HG03060 (cell line): ENCODE results near the gene KHDC3L.

Experiments
- ATAC-seq: cut with Tn5 transposase; IDR thresholded peaks from one replicate; pipeline ENCODE4 v1.9.1; 2021; ENCODE audit warnings: low read depth, moderate number of reproducible peaks; ENCODE audit not compliant: unreplicated experiment

The KHDC3L gene, protein sequence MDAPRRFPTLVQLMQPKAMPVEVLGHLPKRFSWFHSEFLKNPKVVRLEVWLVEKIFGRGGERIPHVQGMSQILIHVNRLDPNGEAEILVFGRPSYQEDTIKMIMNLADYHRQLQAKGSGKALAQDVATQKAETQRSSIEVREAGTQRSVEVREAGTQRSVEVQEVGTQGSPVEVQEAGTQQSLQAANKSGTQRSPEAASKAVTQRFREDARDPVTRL

DNA sequence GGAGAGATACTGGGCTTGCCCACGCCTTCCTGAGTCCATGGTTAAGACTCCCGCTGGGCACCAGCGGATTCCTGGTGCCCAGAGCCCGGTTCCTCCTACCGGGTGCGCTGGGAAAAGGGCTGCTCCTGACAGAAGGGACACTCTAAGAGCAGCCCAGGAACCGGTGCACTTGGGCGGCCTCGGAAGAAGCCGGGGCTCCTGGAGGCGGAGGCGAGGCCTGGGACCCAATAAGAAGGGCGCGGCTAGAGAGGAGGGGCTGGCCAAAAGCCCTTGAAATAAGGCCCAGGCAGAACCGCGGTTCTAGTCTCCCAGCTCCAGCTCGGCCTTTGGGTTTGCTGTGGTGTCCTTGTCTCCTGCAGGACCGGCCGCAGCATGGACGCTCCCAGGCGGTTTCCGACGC, at the start of gene KHDC3L:
Gene KHDC3L, plus strand, starts transcription at position 301 of the 400 bp plus-strand sequence. Its CDS starts 72 bp downstream, at position 373.
- no peak for ATAC-seq

DNA sequence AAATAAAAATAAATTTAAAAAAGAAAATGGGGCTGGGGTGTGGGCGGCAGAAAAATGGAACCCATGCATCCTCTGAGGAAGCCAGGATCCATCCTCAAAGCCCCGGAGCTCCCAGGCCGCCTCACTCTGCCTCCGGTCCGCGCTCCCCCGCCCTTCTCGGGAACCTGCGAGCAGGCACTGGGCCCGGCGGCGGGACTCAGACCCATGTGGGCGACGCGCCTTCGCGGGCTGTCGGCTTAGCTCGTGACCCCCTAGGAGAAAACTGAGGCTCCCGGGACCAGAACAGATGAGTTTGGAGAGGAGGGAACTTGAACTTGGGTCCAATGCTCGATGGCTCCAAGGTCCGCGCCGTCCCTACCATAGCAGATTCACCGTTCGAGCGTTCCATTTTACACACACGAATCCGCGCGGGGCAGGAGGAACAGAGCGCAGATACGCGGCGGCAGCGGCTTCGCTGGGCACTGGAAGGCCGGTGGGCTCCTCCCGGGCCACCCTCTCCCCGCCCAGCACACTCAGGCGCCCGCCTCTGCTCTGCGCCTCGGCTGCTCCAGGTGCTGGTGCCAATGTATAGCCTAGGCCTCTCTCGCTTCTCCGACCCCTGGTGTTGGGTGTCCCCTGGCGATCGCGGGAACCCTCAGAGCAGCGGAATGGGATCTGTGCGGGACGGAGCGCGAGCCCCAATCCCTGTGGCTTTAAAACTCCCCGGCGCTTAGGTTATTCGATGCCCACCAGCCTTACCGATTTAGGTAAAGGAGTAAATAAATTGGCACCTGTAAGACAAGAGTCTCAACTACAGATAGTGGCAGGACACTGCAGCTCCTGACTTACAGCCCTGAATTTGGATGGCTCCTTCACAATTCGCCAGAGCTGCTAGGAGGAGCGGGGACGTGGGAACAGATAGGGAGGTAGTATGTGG, 47.6 kb upstream of the KHDC3L start:
- ATAC-seq, result no peak

DNA sequence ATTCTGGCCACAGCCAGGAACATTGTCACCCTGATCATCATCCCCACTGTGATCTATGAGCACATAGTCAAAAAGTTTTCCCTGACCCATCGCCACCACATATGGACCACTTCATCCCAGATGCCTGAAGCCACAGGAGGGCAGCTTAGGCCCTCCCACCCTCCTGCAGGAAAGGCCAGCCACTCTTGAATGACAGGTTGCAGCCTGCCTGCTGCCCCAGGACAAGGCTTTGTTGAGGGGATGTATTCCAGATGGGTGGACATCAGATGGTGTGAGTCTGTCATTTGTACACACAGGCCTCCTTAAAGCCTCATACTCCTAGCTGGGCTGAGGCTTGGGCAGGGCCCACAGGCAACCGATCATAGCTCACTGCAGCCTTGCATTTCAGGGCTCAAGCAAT, 39.1 kb upstream of the KHDC3L start:
- ATAC-seq, result no peak

DNA sequence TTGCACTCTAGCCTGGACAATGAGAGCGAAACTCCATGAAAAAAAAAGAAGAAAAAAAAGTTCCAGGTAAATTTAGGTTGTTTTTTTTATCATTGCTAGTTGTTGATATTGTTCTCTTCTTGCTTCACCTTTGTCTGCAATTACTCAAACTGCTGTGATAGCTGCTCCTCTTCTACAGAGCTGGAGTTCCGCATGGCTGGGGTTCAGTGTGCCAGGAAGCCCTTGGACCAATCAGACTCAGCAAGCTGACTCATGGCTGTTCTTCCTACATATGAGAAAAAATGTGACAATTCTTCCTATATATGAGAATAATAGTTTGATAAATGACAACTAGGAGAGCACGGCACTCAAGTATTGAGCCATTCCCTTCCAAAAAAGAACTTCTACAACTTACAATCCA, 36.8 kb upstream of the KHDC3L start:
- no peak for ATAC-seq

DNA sequence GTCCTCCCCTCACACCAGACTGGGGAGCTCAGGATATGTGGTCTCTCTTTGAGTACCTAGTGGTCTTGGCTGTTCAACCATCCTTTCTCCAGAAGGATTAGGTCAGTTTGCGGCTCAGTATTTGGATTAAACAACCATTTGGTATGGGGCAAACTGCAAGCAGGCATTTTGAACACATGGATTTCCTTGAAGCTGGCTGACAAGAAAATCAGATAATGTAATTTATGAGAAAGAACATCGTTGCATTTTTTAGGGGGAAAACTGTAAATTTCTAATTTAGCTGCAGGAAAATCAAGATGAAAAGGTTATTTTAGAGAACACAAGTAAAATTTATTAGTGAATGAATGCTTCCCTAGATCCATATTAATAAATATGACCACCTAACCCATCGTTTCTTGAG, 33.7 kb upstream of the KHDC3L start:
- ATAC-seq, result no peak

DNA sequence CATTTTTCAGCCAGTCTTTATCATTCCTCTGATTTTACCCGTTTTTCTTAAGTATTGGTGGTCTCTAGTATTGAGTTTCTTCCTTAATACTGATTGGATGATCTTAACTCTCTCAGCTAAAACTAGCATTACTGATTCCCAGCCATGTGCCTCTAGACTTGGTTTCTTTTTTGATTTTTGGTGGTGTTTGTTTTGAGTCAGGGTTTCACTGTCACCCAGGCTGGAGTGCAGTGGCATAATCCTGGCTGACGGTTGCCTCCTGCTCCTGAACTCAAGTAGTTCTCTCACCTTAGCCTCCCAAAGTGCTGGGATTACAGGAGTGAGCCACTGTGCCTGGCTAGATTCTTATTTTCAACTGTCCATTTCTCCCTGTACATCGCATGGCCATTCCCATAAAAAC, 33.3 kb upstream of the KHDC3L start:
- ATAC-seq, result no peak

DNA sequence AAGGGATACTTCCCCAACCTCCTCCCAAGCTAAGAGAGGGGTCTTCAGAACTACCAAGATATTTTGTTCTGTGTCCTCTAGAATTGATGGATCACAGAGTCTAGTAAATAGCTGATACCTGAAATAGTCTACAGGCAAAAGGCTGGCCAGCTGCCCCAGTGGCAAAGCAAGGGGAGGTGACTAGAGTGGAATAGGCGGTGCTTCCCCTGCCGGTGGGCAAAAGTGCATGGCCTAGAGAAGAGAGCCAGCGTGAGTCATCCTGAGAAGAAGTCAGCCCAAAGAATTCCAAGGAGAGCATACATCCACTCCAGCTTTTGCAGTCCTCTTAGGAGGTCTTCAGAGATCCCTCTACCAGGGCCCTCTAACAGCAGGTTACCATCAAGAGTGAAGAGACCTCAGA, 23.1 kb upstream of the KHDC3L start:
- no peak for ATAC-seq

DNA sequence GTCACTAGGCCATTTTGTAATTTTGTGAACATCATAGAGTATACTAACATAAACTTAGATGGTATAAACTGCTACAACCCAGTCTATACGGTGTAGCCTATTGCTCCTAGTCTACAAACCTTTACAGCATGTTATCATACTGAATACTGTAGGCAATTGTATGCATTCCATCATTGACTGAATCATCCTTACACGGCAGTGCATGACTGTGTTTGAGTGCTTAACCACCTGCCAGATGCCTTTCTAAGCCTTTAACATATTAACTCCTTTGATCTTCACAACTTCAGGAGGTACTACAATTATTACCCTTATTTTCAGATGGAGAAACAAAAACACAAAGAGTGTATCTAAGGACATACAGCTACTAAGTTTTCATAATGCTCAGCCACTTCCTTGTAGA, 22.4 kb upstream of the KHDC3L start:
- ATAC-seq, result no peak

DNA sequence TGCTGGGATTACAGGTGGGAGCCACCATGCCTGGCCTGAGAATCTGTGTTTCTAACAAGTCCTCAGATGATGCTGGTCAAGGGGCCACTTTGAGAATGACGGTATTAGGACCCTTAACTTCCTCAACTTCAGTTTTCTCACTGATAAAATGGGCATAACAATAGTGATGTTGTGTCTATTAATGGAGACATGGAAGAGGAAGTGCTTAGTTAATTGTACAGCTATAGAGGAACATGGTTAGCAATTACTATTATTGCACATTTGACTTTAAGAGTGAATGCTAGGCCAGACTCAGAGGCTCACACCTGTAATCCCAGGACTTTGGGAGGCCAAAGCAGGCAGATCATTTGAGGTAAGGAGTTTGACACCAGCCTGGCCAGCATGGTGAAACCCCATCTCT, 21.1 kb upstream of the KHDC3L start:
- ATAC-seq, result no peak

DNA sequence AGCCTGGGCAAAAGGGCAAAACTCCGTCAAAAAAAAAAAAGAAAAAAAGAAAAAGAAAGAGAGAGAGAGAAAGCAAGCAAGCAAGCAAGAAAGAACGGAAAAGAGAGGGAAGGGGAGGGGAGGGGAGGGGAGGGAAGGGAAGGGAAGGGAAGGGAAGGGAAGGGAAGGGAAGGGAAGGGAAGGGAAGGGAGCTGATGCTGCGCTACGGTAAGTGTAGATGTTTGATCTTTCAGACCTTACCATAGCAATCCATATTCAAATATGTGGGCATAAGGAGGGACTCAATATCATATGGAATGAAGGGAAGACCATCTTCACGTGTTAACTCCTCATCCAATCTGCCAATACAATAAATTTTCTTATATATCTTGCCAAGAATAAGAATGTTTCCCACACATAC, 20.3 kb upstream of the KHDC3L start:
- no peak for ATAC-seq

DNA sequence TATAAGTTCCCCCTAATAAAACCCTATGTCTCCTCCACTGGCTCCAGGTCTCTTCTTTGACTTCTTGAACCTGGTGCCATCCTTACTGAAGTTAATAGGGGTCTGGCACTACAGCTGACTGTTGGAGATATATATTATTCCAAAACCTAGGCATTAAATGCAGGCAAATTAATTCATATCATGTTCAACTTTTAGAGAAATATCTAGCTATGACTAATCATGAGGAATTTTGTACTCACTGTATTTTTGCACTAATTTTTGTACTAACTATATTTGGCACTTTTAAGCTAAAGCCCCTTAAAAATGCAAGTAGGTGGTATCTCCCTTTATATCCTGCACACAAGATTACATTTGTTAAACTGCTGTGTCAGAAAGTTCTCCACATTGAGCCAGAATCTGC, 19.3 kb upstream of the KHDC3L start:
- ATAC-seq, result no peak

DNA sequence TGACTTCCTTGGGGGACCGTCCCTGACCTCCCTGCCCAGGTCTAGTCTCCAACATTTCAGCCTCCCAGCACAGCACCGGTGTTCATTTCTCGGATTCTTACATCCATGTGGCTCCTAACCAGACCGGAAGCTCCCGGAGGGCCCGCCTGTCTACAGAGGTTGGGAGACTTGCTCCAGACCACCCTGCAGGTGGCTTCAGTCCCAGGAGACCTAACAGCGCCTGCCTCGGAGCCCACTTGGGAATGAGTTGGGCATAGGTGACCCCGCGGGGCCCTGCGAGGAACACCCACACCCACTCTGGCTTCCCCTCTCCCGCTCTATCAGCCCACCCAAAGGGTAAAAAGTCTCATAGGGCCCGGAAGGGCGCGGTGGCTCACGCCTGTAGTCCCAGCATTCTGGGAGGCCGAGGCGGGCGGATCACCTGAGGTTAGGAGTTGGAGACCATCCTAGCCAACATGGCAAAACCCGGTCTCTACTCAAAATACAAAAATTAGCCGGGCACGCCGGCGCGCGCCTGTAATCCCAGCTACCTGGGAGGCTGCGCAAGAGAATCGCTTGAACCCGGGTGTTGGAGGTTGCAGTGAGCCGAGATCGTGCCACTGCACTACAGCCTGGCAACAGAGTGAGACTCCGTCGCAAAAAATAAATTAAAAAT, 13.8 kb upstream of the KHDC3L start:
- no peak for ATAC-seq

DNA sequence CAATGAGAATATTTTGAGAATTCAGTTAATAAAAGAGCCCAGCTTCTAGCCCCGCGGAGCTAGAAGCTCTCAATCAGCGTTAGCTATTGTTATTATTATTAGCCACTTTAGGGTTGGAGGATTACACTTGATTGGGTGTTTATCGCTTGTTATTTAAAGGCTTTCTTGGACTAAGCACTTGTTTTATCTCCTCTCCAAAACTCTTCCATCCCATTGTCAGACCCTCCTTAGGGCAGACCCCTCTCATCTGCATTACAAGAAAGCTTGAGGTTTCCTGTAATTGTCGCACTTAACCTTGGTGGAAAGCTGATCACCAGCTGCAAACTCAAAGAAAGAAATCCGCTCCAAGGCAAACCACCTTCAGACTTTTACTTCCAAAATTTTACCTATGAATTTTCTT, 13.1 kb upstream of the KHDC3L start:
- no peak for ATAC-seq

DNA sequence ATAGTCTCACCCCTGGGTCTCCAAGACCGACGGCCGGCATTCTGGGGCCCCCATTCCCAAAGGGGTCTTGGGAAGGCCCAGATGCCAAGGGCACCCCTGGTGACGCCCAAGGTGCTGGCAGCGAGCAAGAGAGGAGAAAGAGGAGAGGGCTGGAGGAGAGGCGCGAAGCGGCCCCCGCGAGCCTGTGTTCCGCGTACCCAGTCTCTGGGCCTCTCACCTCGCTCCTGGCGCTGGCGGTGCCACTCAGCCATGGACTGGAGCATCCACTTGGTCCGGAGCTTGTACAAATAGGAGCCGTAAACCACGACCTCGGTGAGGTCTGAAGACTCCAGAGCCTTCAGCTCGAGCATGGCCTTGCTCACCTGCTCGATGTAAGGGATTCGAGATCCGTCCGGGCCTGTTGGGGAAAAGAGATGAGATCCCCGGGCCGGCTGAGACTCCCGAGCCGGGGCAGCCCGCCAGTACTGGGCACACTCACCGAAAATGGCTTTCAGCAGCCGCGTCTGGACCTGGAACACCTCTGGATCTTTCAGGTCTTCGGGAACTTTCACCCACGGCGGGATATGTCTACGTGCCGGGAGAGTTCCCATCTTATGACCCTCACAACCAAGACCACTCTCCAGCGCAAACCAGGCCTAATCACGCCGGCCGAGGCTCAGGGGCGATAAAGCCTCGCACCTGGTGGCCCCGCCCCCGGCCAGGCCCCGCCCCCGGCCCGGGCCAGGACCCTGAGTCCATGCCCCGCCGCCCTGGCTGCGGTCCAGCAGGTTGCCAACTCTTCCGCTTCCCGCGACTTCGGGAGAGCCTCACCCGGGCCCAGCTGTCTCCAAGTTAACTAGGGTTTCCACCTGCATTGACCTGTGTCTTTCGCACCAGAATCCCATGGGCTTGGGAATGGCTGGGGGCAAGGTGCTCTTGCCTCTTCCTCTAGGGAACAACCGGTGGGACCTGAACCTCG, 8.5 kb upstream of the KHDC3L start, which contains the start of gene DPPA5:
Gene DPPA5, minus strand, starts transcription at position 641 of the 958 bp plus-strand sequence. Its CDS starts 51 bp downstream, at position 590.
- no peak for ATAC-seq

DNA sequence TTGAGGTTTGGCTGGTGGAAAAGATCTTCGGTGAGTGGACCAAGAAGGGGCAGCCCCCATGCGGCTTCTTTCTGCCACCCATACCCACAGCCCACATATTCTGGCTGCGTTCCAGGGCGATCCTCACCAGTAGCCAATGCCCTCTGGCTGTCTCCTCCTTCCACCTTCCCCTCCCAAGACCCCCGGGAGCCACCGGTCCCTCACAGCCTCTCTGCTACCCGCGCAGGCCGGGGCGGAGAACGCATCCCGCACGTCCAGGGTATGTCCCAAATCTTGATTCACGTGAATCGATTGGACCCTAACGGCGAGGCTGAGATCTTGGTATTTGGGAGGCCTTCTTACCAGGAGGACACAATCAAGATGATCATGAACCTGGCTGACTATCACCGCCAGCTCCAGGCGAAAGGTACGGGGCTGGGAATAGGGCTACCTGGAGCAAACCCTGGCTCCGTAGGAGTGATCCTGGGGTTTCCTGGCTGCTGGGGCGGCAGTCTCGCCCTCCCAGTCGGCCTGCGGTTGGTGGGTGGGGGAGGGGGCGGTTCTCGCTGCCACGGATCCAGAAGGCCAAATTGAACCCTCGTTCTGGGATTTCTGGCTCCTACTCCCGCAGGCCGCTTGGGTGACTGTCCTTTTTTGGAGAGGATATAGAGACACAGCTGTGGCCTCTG, 545 bp downstream of the KHDC3L start:
- no peak for ATAC-seq

DNA sequence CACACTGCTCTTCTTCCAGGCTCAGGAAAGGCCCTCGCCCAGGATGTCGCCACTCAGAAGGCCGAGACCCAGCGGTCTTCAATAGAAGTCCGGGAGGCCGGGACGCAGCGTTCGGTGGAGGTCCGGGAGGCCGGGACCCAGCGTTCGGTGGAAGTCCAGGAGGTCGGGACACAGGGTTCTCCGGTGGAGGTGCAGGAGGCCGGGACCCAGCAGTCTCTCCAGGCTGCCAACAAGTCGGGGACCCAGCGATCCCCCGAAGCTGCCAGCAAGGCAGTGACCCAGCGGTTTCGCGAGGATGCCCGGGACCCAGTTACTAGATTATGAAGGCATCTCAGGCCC, 1.0 kb downstream of the KHDC3L start:
- ATAC-seq, result no peak

DNA sequence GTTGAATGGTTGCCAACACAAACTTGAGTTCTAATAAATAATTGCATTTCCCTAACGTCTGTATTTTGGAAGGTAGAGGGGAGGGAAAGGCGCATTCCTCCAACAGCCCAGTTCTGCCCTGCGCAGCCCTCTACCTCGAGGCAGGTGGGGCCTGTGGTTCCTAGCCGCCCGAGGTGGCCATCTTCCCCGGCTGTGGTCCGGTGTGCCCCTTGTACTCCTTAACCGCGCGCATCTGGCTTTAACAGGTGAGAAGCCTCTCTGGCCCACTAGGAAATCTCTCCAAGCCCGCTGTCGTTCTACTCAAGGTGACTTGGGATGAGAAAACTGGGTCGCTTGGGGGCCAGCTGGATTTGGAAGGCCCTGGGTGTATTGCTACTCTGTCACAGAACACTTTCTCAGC, 1.7 kb downstream of the KHDC3L start:
- ATAC-seq, result no peak

DNA sequence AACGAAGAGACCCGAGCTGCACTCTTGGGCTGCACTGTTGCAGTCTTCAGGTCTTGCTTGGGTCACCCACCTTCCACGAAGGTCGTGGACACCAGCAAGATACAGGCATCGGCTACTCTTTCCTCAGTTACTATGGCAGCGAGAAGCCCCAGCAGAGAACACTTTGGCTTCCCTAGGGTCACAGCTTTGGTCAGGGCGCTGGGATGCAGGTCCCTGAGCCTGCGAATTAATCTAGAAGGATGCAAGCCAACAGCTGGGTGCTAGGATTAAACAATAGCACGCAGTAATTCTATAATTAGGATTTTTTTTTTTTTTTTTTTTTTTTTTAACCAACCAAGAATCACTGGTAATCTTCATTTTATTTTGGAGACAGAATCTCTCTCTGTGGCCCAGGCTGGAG, 2.1 kb downstream of the KHDC3L start:
- no peak for ATAC-seq

DNA sequence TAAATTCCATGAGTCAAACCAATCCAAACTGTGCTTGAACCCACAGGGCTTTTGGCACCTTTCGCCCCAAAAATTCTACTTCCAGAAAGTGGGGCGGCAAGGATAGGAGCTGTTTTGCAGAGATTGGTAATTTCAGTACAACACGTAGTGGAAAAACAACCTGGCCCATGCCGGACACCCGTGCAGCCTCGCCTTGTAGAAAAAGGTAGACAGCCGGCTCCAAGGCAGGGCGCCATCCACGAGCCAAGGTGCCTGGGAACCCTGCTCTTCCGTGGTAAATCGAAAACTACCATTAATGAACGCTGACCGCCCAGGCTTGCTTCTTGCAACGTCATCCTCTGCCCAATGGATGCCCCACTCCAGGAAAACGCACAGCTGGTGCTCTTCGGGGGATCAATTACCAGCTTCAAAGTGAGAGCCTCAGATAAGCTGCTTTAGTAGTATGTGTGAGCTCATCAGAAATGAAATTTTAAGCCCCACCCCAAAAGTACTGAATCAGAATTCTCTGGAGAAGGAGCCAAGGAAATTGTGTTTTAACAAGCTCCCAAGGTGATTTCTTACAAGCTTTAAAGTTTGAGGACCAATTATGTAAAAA, 5.4 kb downstream of the KHDC3L start:
- ATAC-seq, result no peak

DNA sequence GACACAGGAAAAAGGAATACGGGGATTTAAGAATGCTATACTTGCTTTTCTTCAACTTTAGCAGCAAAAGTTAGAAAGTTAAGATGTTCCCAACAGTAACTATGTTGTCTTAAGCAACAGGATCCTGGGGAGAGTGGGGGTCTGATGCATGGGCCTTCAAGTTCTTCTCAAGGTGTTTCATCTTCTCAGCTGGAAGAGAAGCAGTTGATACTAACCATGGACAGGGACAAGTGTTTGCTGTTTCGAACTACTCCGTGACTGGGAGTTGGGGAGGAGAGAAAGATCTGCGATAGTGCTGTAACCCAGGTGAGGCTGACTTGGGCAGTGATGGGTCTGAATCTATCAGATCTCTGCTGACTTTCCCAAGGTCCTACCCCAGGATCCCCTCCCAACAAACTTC, 6.2 kb downstream of the KHDC3L start:
- no peak for ATAC-seq
